ENCODE measurements around the gene PLXNB1.
"Not testable (repeated sequence)": the region's sequence is repeated elsewhere in the genome, so short reads cannot be mapped to it uniquely, and the experiment has no call there.

The PLXNB1 gene

DNA sequence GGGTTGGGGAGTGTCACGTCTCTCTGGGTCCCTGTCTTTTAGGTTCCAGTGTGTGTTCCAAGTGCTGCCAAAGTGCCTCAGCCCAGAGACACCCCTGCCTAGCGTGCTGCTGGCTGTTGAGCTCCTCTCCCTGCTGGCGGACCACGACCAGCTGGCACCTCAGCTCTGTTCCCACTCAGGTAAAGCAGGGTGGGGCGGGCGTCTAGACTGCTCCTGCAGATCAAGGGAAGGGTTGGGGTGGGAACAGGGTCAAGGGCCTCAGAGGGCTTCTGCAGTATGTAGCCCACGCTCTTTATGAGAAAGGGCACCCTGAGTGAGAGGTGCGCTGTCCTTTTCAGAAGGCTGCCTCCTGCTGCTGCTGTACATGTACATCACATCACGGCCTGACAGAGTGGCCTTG is 33.8 kb upstream of the PLXNB1 start:
- no peak for DNase-seq

DNA sequence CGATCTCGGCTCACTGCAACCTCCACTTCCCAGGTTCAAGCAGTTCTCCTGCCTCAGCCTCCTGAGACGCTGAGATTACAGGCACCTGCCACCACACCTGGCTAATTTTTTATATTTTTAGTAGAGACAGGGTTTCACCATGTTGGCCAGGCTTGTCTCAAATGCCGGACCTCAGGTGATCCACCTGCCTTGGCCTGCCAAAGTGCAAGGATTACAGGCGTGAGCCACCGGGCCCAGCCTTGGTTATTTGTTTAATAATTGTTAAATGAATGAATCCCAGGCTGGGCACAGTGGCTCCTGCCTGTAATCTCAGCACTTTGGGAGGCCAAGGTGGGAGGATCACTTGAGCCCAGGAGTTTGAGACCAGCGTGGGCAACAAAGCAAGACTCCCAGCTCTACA is 31.9 kb upstream of the PLXNB1 start:
- not testable (repeated sequence) for DNase-seq

GRCh38 chr3:48460517-48460902 is 30.6 kb upstream of the PLXNB1 start:
- DNase-seq: no peak

DNA sequence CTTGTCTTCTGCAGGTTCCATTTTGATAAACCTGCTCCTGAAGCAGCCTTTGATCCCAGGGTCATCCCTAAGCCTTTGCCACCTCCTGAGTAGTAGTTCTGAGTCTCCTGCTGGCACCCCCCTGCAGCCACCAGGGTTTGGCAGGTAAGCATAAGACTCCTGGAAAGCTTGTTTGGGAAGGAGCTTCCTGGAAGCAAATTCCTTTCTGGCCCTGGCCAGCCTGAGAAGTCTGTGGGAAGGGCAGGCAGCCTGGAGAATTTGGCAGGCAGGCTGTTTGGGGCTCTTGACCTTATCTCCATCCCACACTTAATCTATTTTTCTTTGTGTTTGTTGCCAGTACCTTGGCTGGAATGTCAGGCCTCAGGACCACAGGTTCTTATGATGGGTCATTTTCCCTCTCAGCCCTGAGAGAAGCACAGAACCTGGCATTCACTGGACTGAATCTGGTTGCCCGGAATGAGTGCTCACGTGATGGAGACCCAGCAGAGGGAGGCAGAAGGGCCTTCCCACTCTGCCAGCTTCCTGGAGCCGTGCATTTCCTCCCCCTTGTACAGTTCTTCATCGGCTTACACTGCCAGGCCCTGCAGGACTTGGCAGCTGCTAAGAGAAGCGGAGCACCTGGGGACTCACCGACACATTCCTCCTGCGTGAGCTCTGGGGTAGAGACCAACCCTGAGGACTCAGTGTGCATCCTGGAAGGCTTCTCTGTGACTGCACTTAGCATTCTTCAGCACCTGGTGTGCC is 30.1 kb upstream of the PLXNB1 start:
- no peak for DNase-seq

DNA sequence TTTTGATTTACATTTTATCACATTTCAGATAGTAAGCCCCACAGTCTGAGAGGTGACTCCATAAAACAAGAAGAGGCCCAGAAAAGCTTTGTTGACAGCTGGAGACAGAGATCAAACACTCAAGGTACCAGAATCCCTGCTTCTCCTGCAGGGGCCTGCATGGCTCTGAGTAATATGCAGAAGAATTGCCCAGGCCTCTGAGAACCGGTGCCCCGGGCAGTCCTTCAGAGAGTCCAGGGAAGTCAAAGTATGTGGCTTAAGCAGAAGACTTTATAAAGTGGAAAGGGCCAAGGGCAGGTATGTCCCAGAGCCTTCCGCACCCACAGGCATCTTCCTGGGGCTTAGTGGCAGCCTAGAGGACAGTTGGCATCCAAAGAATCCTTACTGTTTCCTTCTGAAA is 29.4 kb upstream of the PLXNB1 start:
- DNase-seq: no peak

DNA sequence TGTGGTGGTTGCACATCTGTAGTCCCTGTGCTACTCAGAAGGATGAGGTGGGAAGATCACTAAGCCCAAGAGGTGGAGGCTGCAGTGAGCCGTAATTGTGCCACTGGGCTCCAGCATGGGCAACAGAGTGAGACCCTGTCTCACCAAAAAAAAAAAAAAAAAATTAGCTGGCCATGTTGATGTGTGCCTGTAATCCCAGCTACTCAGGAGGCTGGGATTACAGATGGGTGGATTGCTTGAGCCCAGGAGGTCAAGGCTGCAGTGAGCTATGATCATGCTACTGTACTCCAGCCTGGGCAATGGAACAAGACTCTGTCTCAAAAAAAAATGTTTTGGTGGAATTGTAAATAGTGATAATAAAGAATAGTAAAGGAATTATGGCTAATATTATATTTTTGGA is 26.6 kb upstream of the PLXNB1 start:
- DNase-seq: no peak

- DNase-seq: no peak
Measured at GRCh38 chr3:48451270-48451669, 21.4 kb upstream of the PLXNB1 start.

- peak; percentile 85 for DNase-seq
Measured at GRCh38 chr3:48446425-48447193, 16.7 kb upstream of the PLXNB1 start, which contains the start of gene ATRIP. Gene ATRIP (plus strand): TSS chr3:48446737. CDS start chr3:48446846, 109 bp downstream.

- DNase-seq: no peak
Measured at GRCh38 chr3:48446043-48446424, 16.1 kb upstream of the PLXNB1 start.

- no peak for DNase-seq
Measured at GRCh38 chr3:48445277-48445882, 15.5 kb upstream of the PLXNB1 start.

DNA sequence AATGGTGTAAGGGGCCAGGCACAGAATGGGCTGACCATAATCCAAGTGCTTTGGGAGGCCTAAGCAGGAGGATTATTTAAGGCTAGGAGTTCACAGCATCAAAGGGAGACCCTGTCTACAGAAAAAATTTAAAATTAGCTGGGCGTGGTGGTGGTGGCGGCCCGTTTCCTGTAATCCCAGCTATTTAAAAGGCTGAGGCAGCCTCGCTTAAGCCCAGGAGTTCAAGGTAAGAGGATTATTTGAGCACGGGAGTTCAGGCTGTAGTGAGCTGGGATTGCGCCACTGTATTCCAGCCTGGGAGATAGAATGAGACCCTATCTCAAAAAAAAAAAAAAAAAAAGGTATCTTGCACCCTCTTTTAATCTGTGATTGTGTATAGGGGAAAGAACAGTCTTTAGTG is 12.1 kb upstream of the PLXNB1 start:
- no peak for DNase-seq

DNA sequence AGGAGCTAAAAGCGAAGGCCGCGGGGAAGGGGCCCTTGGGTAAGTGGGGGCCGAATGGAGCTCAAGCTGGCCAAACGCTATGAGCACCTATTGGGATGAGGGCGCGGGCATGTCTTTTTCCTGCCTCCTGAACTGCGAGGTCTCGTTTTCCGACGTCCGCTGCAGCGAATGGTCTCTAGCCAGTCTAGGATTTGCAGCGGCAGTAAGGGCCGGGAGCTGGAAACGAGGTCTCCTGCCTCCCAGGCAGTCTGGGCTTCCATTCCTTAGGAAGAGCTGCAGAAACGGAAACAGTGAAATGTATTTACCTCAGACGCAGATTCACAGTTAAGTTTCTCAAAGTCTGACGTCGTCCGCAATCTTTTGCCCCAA is 10.7 kb upstream of the PLXNB1 start:
- DNase-seq: peak; percentile 13

DNA sequence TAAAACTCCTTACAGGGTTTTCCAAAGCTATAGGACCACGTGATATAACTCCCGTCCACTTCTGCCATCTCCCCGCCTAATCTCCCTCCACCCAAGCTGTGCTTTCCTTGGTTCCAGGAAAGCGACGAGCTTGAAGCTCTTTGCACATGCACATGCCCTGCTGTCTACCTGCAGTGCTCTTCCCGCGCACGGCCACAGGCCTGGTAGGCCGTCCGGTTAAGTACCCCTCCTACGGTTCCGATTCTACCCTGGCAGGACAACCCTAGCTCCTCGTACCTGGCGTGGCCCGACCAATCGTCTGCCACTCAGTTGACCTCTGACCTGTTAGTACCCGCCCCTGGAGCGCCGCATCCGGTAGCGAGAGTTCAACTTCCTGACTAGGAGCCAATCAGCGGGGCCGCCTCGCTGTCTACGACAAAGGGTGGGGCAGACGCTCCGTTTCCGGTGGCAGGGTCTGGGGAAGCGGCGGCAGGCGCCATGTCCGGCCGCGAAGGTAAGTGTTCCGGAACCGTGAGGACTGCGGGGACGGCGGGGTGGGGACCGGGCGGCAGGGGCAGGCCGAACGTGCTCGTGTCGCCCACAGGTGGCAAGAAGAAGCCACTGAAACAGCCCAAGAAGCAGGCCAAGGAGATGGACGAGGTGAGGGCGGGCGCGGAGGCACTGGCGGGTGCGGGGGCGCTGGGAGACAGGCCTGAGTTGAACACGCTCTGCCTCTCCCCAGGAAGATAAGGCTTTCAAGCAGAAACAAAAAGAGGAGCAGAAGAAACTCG is 10.1 kb upstream of the PLXNB1 start, which contains the start of the genes CCDC51 and TMA7:
CCDC51 (minus strand) TSS at position 300 of the 770 bp plus-strand sequence. CDS start 4,991 bp downstream, outside the sequence.
TMA7 (plus strand) TSS at position 438 of the 770 bp plus-strand sequence; CDS start at position 478, 40 bp downstream.
- DNase-seq: peak; percentile 96

GRCh38 chr3:48437812-48438211 is 7.9 kb upstream of the PLXNB1 start:
- DNase-seq: no peak

DNA sequence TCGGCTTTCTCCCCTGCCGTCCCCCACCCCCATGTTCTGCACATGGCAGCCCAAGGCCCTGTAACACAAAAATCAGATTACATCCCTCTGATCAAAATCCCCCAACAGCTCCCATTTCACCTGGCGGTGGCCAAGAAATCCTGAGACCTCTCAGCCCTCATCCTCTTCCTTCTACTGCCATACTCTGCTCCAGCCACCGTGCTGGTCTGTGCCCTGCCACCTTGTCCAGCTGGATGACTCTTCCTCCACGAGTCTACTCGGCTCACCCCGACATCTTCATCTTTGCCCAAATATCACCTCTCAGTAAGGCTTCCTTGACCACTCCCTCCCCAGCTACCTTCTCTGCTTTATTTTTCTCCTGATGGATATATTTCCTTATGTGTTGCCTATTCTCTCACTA is 7.0 kb upstream of the PLXNB1 start:
- no peak for DNase-seq

DNA sequence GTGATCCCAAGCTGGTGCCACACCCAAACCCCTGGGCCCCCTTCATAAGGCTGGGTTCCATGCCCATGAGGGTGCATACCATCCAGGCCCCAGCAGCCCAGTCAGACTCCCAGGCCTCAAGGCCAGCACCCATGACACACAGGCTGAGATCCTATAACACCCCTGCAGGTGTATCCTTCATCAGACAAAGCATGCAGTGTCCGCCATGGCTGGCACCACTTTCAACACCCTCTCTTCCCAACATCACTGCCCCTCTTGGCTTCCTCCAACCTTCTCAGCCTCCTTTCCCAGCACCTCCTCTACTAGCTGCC is 6.5 kb upstream of the PLXNB1 start:
- no peak for DNase-seq

DNA sequence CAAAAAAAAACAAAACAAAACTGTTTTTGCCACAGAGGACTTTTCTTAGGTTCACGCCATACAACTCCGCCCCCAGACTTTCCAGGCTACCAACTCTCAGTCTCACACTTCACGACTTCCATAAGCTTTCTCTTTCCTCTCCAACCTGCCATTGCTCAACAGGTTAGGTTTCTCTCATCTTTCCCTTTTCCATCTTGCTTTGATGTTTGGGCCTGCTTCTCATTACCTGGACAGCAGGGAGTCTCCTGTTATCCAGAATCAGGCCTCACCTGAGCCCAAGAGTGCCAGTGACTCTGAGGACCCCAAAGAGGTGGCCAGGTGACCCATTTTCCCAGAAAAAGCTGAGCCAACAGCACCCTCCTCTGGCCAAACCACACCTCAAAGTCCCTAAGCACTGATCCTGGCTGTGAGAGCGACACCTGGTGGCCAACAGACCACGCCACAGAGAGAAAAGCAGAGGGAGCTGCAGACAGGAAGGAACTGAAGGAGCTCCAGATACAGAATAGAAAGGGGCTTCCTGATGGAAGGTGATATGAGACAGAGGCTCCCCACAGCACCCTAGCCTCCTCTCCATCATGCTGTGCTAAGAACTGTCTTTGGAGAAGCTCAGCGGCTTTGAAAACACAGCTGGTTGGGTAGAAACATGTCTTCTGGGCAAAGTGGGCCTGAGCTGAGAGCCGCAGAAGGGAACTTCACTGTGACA is 6.0 kb upstream of the PLXNB1 start:
- DNase-seq: peak; percentile 76

GRCh38 chr3:48435223-48435595 is 5.3 kb upstream of the PLXNB1 start:
- DNase-seq: no peak

- no peak for DNase-seq
Measured at GRCh38 chr3:48434591-48435222, 4.8 kb upstream of the PLXNB1 start.

DNA sequence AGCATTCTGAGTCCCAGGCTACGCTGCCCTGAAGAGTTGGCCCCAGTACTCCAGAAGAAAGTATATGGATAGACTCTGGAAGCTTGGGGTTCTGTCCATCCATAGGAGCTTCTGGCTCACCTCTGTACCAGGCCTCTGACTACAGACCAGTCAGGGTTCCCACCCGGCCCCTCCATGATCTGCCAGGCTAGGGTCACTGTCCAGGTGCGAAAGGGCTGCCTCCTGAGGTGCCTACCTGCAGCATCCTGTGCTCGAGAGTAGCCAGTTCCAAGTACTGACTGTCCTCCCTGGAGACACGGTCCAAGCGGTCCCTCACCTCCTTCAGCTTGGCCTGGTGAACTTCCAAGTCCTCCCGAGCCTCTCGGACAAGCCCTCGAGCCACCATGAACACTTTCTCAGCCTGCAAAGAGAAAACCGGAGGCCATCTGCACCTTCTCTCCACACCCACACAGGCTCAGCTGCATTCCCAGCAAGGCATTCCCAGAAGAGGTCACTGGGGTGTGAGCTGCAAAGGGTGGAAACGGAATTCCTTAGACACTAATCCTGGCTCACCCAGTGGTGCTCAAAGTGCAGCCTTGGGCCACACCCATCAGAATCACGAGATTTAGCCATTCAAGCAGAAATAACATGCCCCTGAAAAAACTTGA is 3.7 kb upstream of the PLXNB1 start:
- DNase-seq: peak; percentile 19

Data from fibroblast of skin of back (primary cell).